ENCODE data around the gene MEF2C.

DNA sequence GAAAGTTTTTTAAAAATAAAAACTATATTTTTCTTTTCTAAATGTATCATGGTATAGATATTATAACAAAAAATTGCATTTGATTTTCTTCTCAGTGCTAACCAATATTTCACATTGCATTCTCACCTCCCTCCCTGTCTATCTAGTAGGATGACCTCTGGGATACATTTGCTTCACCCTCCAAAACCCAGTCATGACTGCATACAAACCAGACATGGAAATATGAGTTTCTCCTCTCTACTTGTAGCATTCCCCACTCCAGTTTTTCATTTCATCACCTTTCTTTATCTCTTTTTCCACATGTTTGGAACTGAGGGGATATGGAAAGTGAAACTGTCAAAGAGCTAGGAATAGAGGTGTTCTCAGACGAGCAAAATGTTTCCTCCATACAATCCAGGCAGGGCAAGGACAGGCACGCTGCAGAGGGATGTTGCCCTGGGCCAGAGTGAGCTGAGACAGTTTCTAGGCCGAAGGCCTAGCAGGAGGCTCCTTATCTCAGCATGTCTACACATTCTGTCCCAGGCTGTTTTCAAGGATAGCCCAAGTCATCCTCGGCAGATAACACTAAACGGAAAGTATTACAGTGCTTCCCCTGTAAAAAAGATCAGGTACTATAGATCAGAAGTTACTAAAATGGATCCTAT, 46.7 kb downstream of the MEF2C start:
- TF ChIP-seq POLR2AphosphoS5 (IDR thresholded peaks at IDR 0.05; ENCODE audit: low read depth, low read length) (no peak), POLR2A (IDR thresholded peaks at IDR 0.05; ENCODE audit: low read depth, low read length) (peak; percentile 39; the same call in 1 of the 2 replicates), TAF1 (IDR thresholded peaks at IDR 0.05; ENCODE audit: borderline replicate concordance, low read depth, low read length) (no peak)
